Measurements from ENCODE around the gene THOP1.
A peak's percentile ranks its signal among the peaks of the same experiment; 100 is the strongest.
"Not testable (repeated sequence)": the region's sequence is repeated elsewhere in the genome, so short reads cannot be mapped to it uniquely, and the experiment has no call there.

THOP1 gene

DNA sequence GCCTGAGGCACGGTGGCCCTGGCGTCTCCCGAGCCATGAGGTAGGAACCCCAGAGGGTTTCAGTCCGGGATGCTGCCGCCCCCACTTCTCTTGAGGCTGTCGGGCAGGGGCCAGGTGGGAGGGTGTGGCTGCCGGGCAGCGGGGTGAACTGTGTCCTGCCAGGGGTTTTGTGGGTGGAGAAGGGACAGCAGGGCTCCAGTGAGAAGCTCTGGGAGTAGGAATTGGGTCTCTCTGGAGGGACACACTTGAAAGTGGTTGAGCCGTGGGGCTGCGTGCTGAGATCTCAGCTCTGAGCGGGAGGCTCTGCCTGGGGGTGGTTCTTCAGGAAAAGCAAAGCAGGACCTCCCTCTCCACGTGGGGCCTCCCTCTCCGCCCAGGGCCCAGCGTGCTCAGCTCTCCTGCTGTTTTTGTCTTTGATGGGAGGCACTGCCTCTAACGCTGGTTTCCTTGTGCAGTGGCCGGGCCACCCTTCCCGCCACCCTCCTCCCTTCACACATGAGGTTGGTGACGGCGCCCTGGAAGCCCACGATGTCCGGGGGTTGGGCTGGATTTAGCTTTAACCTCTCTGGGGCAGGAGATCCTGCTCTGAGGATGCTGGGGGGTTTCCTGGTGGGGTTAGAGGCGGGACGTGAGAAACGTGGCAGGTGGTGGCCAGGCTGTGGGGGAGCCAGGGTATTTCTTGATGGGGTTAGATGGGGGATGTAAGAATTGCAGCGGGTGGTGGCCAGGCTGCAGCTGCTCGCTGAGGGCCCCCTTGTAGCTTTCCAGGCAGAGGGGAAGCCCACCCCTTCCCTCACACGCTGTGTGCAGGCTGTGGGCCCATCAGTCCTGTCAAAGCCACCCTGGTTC lies 19.1 kb downstream of the THOP1 start:
- no peak for DNase-seq

DNA sequence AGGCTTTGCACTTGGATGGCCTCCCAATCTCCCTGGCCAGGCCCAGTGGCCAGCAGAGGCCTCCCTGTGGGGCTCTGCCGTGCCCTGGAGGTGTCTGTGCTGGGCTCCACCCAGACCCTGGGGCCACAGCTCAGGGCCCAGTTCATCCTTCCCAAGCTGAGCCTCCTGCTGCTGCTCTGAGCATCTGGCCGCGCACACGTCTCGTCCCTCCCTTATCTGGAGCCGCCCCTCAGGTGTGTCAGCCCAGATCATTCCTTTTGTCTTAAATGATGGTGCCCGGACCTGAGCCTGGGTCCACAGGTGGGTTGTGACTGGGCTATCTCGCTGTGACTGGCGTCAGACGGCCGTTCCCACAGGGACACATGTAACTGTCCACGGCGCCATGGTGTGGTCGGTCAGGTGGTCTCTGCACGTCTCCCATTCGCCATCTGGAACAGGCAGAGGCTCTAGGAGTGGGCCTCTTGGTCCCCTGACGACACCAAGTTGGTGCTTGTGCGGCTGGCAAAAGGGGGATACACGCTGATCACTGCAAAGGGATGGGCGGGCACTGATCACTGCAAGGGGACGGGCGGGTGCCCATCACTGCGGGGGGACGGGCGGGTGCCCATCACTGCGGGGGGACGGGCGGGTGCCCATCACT lies 20.1 kb downstream of the THOP1 start:
- DNase-seq: no peak

DNA sequence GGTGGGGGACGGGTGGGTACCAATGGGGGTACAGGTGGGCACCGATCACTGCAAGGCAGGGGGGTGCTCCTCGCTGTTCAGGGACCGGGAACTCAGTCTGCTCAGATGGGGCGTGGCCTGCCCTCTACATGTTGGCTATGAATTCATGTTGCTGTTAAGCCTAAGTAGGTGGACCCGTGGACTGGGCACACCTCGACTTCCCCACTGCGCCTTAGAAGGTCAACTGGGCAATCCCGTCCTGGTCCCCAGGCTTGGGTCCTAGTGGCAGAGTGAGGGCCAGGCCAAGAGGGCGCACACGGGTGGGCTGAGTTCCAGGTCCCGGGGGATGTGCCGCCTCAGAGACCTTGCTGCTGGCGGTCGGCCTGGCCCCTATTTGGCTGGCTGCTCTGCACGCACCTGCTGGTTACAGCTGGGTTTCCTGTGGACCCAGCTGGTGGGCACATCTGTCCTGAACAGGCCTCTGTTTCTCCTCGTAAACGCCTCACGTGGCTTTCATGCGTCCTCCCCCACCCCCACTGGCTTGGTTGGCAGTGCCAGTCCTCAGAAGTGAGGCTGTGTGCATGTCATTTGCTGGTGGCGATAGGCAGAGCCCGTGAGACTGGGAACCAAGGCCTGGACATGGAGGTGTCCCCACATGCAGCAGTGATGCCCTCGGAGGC lies 20.8 kb downstream of the THOP1 start:
- no peak for DNase-seq

DNA sequence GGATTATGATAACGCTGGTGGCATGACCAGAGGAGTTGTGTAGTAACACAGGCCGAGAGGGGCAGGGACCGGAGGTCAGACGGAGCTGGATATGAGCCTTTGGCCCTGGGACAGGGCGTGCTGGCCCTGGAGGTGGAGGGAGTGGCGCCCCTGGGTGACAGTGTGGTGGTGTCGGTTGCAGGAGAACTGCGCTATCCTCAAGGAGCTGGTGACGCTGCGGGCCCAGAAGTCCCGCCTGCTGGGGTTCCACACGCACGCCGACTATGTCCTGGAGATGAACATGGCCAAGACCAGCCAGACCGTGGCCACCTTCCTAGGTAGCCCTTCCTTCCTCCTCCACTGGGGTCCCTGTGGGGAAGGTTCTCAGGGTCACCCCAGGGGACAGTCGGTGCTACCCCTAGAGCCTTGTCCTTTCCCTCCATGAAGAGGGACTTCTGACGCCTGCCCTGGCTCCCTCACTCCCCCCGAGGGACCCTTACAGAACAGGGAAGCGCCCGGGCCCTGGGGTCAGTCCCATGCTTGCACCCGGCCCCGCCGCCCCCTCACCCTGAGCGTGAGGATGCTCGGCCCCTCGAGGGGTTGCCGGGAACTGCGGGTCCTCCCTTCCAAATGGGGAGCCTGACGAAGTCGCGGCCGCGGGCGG lies 21.6 kb downstream of the THOP1 start:
- DNase-seq: no peak

DNA sequence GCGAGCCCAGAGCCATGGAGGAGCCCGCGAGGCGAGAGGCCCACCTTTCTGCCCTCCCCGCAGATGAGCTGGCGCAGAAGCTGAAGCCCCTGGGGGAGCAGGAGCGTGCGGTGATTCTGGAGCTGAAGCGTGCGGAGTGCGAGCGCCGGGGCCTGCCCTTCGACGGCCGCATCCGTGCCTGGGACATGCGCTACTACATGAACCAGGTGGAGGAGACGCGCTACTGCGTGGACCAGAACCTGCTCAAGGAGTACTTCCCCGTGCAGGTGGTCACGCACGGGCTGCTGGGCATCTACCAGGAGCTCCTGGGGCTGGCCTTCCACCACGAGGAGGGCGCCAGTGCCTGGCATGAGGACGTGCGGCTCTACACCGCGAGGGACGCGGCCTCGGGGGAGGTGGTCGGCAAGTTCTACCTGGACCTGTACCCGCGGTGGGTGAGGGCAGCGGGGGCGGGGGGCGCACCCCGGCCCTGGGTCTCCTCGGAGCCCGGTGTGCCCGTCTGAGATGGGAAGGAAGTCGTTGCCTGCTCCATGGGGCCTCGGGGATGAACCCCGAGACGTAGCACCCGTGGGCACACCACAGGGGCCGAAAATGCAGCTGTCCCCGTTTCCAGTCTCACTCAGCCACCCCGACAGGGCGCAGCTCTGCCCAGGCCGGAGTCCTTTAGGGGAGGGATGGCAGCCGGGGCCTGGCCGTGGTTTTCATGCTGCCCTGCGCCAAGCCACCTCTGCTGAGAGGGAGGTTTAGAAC lies 22.3 kb downstream of the THOP1 start:
- DNase-seq: no peak

DNA sequence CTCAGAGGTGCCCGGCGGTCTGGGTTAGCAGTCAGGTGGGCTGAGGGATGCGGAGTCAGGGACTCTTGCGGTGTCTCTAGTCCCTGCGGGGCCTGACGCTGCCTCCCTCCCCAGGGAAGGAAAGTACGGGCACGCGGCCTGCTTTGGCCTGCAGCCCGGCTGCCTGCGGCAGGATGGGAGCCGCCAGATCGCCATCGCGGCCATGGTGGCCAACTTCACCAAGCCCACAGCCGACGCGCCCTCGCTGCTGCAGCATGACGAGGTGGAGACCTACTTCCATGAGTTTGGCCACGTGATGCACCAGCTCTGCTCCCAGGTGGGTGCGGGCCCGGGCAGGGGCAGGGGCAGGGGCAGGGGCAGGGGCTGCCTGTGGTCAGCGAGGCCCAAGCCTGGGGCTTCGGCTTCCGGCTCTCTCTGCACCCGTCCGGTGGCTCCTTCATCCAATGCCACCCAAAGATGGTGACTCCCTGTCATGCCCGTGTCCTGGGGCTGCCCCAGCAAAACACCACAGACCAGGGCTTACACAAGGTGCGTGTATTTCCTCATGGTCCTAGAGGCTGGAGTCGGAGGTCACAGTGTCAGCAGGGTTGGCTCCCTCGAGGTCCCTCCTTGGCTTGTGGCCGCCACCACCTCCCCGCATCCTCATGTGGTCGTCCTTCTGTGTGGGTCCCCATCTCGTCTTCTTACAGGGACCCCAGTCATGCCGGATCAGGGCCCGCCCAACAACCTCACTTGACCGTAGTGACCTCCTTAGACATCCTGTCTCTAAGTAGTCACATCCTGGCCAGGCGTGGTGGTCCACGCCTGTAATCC lies 23.0 kb downstream of the THOP1 start:
- no peak for DNase-seq

DNA sequence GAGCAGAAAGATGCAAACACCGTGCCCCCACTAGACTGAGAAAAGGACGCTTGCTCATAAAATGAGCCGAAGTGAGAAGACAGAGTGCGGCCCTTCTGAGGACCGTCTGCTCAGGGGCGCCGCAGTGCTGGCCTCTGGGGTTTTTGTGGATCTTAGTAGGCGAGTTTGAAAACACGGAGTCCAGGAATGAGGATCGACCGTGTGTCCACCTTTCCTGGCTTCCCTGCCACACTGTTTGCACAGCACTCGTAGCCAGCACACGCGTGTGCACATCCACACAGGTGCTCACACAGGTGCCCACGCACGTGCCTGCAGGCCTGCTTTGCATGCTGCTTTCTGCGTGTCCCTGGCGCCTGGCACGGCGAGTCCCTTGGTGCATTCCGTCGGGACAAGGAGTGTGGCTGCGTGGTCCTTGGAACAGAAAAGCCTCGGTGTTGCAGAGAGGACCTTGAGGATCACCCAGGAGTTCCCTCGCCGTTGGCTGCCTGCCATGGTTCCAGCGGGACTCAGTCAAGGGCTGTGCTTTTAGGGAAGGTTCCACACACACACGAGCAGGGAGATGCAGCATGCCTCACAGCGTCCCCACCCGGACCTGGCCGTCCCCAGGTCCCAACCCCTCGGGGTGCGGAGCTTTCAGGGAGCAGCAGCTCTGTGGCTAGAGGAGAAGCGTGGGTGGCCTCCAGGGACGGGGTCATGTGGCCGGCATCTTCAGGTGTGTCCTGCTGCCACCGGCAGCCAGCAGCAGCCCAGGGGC lies 24.3 kb downstream of the THOP1 start:
- DNase-seq: no peak

DNA sequence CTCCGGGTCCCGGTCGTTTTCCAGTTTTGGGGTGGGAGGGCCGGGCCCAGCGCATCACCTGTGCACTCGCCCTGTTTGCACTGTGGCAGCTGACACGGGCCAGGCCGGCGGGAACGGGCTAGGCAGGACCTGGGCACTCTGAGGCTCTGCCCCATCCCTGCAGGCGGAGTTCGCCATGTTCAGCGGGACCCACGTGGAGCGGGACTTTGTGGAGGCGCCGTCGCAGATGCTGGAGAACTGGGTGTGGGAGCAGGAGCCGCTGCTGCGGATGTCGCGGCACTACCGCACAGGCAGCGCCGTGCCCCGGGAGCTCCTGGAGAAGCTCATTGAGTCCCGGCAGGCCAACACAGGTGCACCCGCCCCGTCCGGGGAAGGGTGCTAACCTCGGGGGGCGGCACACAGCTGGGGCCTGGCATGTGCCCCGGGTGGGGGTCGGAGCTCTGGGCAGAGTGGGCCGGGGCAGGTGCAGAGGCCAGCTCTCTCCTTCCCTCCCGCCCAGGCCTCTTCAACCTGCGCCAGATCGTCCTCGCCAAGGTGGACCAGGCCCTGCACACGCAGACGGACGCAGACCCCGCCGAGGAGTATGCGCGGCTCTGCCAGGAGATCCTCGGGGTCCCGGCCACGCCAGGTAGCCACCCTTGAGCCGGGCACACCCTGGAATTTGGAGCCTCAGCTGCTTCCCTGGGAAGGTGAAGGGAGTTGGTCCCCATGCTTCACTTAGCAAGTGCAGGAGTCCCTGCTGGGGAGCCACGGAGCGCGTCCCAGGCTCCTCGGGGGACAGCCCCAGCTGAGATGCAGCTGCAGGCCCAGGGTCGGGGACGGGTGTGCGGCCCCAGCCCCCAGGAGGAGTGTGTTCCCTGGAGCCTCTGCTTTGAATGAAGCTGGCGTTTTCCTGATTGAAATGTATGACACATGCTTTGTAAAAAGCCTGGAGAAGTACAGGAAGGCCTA lies 25.1 kb downstream of the THOP1 start:
- DNase-seq: no peak

DNA sequence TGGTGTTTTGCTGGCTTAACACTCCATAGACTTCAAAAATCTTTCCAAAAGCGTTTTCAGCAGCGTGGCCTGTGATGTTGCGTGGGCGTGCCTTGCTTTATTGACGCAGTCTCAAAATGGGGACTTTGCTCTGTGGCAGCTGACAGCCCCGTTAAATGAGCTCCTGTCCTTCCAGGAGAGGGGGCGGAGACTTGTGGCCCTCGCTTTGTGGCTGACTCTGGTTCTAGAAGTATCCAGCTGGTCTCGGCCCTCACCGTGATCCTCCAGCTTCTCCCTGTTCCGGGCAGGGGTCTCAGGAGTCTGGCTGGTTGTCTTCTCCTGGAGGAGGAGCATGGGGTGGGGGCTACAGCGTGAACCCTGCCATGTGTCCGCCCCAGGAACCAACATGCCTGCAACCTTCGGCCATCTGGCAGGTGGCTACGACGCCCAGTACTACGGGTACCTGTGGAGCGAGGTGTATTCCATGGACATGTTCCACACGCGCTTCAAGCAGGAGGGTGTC lies 26.0 kb downstream of the THOP1 start:
- DNase-seq: no peak

DNA sequence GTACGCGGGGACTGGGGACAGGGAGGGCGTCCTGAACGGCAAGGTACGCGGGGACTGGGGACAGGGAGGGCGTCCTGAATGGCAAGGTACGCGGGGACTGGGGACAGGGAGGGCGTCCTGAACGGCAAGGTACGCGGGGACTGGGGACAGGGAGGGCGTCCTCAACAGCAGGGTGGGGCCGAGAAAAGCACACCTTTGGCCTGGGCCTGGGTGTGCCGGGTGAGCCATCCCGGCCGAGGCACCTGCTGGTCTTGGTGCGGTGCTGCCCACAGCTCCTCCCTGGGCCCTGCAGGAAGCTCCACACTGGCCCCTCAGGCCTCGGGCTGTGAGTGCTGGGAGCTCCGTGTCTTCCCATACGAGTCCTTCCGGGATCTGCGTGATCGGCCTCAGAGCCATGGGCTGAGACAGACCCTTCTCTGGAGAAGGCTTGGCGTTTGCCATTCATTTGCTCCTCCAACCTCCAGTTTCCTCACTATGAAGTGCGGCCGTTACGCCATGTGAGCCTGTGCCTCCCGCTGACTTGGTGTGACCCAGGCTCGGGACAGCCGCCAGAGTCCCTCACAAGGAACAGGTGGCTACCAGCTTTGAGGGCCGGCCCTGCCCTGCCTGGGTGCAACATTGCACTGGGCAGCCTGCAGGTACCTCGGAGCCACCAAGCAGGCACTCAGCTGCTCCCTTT lies 26.6 kb downstream of the THOP1 start:
- no peak for DNase-seq

DNA sequence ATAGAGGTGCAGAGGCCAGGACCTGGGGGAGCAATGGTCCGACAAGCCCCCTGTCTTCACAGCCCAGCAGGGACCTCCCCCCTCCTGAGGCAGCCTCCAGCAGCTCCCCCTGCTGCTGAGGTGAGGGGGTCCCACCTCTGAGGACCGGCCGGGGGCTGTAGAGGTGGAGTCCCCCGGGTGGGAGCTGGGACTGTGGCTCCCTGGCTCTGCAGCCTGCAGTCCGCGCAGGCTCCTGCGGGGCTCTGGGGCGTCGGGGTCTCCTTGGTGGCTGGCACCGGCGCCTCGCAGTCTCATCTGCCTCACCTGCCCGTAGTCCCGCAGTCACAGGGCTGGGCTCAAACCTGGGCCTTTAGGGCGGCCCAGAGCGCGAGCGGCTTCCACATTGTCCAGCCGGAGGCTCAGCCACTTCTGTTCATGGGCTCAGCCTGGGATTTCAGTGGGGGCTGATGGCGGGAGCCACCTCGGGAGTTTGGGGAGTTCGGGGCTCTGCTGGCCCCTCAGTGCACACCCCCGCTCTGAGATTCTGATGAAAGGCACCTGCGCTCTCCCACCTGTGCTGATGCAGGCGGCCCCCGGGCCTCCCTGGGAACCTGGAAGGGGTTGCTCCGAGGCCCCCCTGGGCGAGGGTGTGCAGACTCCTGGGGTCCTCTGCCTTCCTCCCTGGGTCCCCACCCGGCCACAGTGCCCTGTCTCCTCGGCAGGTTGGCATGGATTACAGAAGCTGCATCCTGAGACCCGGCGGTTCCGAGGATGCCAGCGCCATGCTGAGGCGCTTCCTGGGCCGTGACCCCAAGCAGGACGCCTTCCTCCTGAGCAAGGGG lies 27.3 kb downstream of the THOP1 start:
- DNase-seq: no peak

DNA sequence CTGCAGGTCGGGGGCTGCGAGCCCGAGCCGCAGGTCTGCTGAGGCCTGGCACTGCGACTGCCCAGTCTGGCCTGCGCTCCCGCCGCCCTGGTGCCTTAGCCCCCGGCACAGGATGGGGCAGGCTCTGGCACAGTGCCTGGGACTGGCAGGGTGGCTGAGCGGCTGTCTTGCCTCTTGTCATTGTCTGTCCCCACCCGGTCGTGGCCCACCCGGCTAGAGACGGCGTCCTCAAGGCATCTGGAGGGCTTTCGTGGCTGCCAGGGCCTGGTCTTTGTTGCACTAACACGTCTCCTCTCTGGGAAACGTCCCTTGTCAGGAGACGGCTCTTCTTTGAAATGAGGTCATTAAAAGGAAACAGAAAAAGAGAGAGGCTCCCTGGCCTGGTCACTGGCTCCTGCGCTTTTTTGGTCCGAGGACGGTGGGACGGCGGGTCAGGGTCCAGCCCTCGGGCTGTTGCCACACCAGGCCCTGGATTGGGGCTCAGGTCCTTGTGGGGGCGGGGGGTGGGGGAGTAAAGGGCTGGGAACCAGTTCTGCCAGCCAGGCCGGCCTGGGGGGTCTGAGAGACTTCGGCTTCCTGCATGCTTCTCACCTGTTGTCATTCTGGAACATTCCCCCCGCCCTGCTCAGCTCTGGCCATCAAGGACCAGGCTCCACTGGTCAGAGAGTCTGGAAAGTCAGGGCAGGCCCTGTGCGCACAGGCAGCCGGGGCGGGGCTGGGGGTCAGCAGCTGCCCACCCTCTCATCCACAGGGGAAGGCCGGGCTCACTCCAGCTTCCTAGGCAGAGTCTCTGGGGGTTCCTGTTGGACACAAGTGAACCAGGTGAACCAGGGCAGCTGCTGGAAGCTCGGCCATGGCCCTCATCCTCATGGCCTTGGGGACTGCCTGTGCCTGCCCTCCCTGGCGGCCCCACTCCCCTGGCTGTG lies 28.2 kb downstream of the THOP1 start:
- DNase-seq: no peak

DNA sequence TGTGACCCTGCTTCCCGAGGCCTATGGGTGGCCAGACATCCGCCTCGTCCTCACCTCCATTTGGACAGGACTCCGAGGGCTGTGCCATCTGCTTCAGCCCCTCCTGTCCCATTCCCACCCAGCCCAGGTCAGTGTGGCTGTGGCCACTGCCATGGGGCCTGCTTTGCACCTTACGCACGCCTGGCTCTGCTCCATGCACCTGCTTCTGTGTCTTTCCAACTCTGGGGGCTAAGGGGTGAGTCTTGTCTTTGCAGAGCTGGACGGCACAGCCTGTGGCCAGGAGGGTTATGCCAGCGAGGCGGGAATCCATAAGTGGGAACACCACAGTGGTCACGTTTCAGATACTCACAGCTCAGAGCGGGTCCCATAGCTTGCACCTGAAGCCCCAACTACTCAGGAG lies 29.1 kb downstream of the THOP1 start:
- DNase-seq: no peak

DNA sequence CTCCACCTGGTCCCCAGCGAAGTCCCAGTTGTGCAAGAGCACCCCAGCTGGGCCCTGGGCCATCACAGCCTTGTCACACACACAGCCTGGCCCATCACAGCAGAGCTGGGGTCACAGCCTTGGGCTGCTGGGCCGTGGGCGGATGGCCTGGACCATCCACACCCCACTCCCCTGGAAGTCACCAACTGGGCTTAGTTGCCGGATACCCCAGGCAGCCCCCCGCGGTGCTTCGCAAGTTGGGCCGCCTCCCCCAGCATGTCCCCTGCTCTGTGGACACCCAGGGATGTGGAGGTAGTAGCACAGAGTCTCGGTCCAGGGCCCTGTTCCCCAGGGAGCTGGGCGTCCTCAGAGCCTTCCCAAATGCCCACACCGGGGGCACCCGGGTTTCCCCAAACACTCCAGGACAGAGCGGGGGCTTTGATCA lies 29.9 kb downstream of the THOP1 start:
- DNase-seq: peak; percentile 8

DNA sequence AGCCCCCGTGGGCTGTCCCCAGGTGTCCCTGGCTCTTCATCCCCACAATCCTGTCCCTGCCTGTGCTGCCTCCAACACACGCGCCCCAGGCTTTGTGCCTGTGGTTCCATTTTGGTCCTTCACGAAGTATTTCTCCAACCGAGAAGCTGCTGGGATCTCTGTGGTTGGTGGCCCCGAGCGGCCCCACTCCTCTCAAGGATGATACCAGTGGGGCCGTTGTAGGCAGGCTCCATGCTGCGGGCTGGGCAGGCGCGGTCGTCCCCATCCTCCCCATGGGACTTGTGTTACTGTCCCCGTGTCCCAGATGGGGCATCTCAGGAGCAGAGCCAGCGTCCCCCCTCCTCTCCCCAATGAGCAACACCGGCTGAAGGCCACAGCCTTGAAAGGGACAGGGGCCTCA lies 30.6 kb downstream of the THOP1 start:
- peak; percentile 13 for DNase-seq

DNA sequence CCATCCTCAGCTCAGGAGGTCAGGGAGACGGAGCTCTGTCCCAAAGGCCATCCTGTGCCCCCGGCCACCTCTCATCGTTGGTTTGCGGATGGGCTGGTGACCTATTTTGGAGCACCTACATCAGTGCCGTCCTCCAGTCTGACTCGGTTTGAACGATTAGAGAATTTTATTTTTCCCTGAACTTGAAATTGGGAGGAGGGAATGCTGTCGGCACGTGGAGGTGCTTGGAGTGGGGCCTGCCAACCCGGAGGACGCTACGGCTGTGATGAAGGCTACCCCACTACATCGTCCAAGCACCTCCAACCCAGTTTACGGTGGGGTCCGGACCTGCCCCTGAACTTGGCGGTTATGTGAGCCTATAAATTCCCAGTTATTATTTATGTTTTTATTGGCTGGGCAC lies 31.3 kb downstream of the THOP1 start:
- no peak for DNase-seq

DNA sequence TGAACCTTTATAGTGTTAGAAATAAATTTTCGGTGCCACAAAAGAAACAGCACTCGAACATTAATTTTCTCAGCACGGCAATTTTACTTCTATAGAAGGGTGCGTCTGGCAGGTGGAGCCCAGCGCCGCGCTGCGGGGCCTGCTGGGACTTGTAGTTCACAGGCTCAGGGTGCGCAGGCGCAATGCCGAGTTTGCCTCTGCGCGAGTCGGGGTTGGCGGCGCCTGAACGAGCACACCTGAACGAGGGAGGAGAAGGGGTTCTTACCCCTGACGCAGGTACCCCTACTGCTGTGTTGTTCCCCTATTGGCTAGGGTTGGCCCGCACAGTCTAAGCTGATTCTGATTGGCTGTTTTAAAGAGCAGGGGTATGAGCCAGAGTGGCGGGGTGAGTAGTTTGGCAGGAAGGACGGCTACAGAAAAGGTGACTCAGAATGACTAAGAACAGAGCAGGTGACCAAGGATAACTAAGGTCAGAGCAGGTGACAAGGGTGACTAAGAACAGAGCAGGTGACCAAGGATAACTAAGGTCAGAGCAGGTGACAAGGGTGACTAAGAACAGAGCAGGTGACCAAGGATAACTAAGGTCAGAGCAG lies 32.0 kb downstream of the THOP1 start:
- not testable (repeated sequence) for DNase-seq
